ENCODE data around the gene PIGM.

DNA sequence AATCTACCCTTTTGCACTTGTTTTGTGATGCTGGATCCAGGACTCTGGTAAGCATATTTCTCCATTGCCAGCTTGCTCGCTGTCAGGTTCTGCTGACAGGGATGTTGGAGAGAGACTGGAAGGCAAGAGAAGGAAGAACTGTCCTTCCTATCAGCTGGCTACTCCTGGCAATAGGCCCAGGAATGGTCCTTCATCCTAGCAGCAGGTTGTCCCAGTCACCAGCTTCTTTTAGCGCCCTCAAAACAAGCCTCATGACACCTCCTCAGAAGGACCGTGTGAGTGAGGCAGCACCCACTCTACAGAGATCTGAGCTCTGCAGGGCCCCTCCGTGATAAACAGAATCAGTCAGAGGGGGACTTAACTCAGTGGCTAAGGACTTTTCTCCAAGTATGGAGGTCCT lies 44.6 kb downstream of the PIGM start:
- TF ChIP-seq, protein P1, sequence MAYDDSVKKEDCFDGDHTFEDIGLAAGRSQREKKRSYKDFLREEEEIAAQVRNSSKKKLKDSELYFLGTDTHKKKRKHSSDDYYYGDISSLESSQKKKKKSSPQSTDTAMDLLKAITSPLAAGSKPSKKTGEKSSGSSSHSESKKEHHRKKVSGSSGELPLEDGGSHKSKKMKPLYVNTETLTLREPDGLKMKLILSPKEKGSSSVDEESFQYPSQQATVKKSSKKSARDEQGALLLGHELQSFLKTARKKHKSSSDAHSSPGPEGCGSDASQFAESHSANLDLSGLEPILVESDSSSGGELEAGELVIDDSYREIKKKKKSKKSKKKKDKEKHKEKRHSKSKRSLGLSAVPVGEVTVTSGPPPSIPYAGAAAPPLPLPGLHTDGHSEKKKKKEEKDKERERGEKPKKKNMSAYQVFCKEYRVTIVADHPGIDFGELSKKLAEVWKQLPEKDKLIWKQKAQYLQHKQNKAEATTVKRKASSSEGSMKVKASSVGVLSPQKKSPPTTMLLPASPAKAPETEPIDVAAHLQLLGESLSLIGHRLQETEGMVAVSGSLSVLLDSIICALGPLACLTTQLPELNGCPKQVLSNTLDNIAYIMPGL (CRISPR knock-in tag; IDR thresholded peaks at IDR 0.05), result no peak
- no peak for TF ChIP-seq CBFB (CRISPR knock-in tag; IDR thresholded peaks at IDR 0.05; ENCODE audit: low read depth)
- no peak for TF ChIP-seq NR2C2 (CRISPR knock-in tag; IDR thresholded peaks at IDR 0.05)
- TF ChIP-seq, protein P2, sequence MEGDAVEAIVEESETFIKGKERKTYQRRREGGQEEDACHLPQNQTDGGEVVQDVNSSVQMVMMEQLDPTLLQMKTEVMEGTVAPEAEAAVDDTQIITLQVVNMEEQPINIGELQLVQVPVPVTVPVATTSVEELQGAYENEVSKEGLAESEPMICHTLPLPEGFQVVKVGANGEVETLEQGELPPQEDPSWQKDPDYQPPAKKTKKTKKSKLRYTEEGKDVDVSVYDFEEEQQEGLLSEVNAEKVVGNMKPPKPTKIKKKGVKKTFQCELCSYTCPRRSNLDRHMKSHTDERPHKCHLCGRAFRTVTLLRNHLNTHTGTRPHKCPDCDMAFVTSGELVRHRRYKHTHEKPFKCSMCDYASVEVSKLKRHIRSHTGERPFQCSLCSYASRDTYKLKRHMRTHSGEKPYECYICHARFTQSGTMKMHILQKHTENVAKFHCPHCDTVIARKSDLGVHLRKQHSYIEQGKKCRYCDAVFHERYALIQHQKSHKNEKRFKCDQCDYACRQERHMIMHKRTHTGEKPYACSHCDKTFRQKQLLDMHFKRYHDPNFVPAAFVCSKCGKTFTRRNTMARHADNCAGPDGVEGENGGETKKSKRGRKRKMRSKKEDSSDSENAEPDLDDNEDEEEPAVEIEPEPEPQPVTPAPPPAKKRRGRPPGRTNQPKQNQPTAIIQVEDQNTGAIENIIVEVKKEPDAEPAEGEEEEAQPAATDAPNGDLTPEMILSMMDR (IDR thresholded peaks at IDR 0.05), result no peak
- TF ChIP-seq ESRRA (CRISPR knock-in tag; IDR thresholded peaks at IDR 0.05; ENCODE audit: borderline replicate concordance), result no peak
- TF ChIP-seq, protein P3, sequence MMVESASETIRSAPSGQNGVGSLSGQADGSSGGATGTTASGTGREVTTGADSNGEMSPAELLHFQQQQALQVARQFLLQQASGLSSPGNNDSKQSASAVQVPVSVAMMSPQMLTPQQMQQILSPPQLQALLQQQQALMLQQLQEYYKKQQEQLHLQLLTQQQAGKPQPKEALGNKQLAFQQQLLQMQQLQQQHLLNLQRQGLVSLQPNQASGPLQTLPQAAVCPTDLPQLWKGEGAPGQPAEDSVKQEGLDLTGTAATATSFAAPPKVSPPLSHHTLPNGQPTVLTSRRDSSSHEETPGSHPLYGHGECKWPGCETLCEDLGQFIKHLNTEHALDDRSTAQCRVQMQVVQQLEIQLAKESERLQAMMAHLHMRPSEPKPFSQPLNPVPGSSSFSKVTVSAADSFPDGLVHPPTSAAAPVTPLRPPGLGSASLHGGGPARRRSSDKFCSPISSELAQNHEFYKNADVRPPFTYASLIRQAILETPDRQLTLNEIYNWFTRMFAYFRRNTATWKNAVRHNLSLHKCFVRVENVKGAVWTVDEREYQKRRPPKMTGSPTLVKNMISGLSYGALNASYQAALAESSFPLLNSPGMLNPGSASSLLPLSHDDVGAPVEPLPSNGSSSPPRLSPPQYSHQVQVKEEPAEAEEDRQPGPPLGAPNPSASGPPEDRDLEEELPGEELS (CRISPR knock-in tag; IDR thresholded peaks at IDR 0.05), result no peak
- no peak for TF ChIP-seq ETV6 (CRISPR knock-in tag; IDR thresholded peaks at IDR 0.05)
- TF ChIP-seq, protein P4, sequence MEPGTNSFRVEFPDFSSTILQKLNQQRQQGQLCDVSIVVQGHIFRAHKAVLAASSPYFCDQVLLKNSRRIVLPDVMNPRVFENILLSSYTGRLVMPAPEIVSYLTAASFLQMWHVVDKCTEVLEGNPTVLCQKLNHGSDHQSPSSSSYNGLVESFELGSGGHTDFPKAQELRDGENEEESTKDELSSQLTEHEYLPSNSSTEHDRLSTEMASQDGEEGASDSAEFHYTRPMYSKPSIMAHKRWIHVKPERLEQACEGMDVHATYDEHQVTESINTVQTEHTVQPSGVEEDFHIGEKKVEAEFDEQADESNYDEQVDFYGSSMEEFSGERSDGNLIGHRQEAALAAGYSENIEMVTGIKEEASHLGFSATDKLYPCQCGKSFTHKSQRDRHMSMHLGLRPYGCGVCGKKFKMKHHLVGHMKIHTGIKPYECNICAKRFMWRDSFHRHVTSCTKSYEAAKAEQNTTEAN (CRISPR knock-in tag; IDR thresholded peaks at IDR 0.05), result no peak
- TF ChIP-seq SP1 (CRISPR knock-in tag; conservative IDR thresholded peaks at IDR 0.05), result no peak
